NT2/D1 (cell line): ENCODE data around the gene C12orf57.

Experiments
- DNase-seq: peaks from one replicate; pipeline ENCODE4 v3.0.0-alpha.2; 2011; ENCODE audit warnings: low read depth, low spot score
- H3K27me3 ChIP-seq: 2 replicates; pipeline ENCODE4 v1.6.0; 2011; ENCODE audit warnings: mild to moderate bottlenecking; ENCODE audit not compliant: insufficient read length, insufficient read depth
- H3K36me3 ChIP-seq: 2 replicates; pipeline ENCODE4 v1.6.1; 2011; ENCODE audit warnings: mild to moderate bottlenecking, low read length, mixed read lengths; ENCODE audit not compliant: insufficient read depth, insufficient read length
- H3K4me1 ChIP-seq: 2 replicates; pipeline ENCODE4 v1.5.1; 2011; ENCODE audit not compliant: insufficient read depth, insufficient read length
- H3K4me3 ChIP-seq: 2 replicates; pipeline ENCODE4 v1.5.1; 2011; ENCODE audit warnings: low read depth; ENCODE audit not compliant: insufficient read length
- H3K9ac ChIP-seq: 2 replicates; pipeline ENCODE4 v1.6.0; 2011; ENCODE audit warnings: low read depth; ENCODE audit not compliant: insufficient read length
- H3K9me3 ChIP-seq: 2 replicates; pipeline ENCODE4 v1.5.1; 2011; ENCODE audit warnings: mild to moderate bottlenecking, low read length; ENCODE audit not compliant: insufficient read depth
- SUZ12 ChIP-seq: IDR thresholded peaks from 2 replicates; pipeline ENCODE4 v1.6.1; 2011; ENCODE audit not compliant: insufficient read length, insufficient read depth; ENCODE audit errors: extremely low read depth
- YY1 ChIP-seq: IDR thresholded peaks from 2 replicates; pipeline ENCODE4 v1.6.1; 2011; ENCODE audit not compliant: insufficient read length, insufficient read depth
- ZNF274 ChIP-seq: IDR thresholded peaks from 2 replicates; pipeline ENCODE4 v1.6.1; 2011; ENCODE audit warnings: mild to moderate bottlenecking, low read depth, low read length

The C12orf57 gene

GRCh38 chr12:6928022-6928702 is 15.7 kb upstream of the C12orf57 start:
- H3K36me3 ChIP-seq = peaks cover 40% of the 10 kb centered on the region
- no peak for DNase-seq
- peak overlapping the region; percentile 89 for H3K4me3 ChIP-seq
- peaks cover 24% of the 10 kb centered on the region for H3K4me1 ChIP-seq
- TF ChIP-seq SUZ12 (no peak), YY1 (no peak), ZNF274 (no peak)
- H3K9me3 ChIP-seq = no peaks in the 10 kb centered on the region
- peak overlapping the region; percentile 94 for H3K9ac ChIP-seq
- no peaks in the 10 kb centered on the region for H3K27me3 ChIP-seq

- Histone ChIP-seq H3K4me1 (peaks cover 24% of the 10 kb centered on the region), H3K36me3 (peaks cover 40% of the 10 kb centered on the region), H3K9ac (peak overlapping the region; percentile 94), H3K27me3 (no peaks in the 10 kb centered on the region), H3K9me3 (no peaks in the 10 kb centered on the region), H3K4me3 (peak overlapping the region; percentile 89)
- DNase-seq = no peak
- TF ChIP-seq YY1 (no peak), ZNF274 (no peak), SUZ12 (no peak)
Observed at GRCh38 chr12:6928703-6929407, 15.0 kb upstream of the C12orf57 start.

- DNase-seq = no peak
- H3K4me3 ChIP-seq = peak overlapping the region; percentile 89
- no peaks in the 10 kb centered on the region for H3K9me3 ChIP-seq
- peaks cover 20% of the 10 kb centered on the region for H3K4me1 ChIP-seq
- peaks cover 46% of the 10 kb centered on the region for H3K36me3 ChIP-seq
- TF ChIP-seq SUZ12 (no peak), ZNF274 (no peak), YY1 (no peak)
- peak overlapping the region; percentile 94 for H3K9ac ChIP-seq
- no peaks in the 10 kb centered on the region for H3K27me3 ChIP-seq
Observed at GRCh38 chr12:6929466-6930452, 14.1 kb upstream of the C12orf57 start.

- no peak overlapping the region for H3K9ac ChIP-seq
- H3K36me3 ChIP-seq = peaks cover 71% of the 10 kb centered on the region
- H3K4me3 ChIP-seq = no peak overlapping the region
- H3K4me1 ChIP-seq = peaks cover 23% of the 10 kb centered on the region
- DNase-seq = no peak
- H3K27me3 ChIP-seq = no peaks in the 10 kb centered on the region
- TF ChIP-seq YY1 = no peak
- no peak for TF ChIP-seq ZNF274
- no peak for TF ChIP-seq SUZ12
- H3K9me3 ChIP-seq = no peaks in the 10 kb centered on the region
Observed at GRCh38 chr12:6932766-6933165, 11.1 kb upstream of the C12orf57 start.

- Histone ChIP-seq H3K9ac (no peak overlapping the region), H3K4me1 (peaks cover 32% of the 10 kb centered on the region), H3K36me3 (peaks cover 81% of the 10 kb centered on the region), H3K27me3 (no peaks in the 10 kb centered on the region), H3K9me3 (no peaks in the 10 kb centered on the region), H3K4me3 (no peak overlapping the region)
- TF ChIP-seq ZNF274 (no peak), SUZ12 (no peak), YY1 (no peak)
- no peak for DNase-seq
Observed at GRCh38 chr12:6934110-6934509, 9.7 kb upstream of the C12orf57 start.

- TF ChIP-seq ZNF274 (no peak), YY1 (no peak), SUZ12 (no peak)
- peaks cover 22% of the 10 kb centered on the region for H3K4me1 ChIP-seq
- H3K4me3 ChIP-seq = no peak overlapping the region
- peaks cover 84% of the 10 kb centered on the region for H3K36me3 ChIP-seq
- H3K9ac ChIP-seq = peak overlapping the region; percentile 6
- no peaks in the 10 kb centered on the region for H3K27me3 ChIP-seq
- no peaks in the 10 kb centered on the region for H3K9me3 ChIP-seq
- no peak for DNase-seq
Observed at GRCh38 chr12:6935371-6936193, 8.2 kb upstream of the C12orf57 start.
